Prostate gland (tissue), 2 donors: ENCODE results near the gene NECTIN4.
"Not testable (repeated sequence)": the region's sequence is repeated elsewhere in the genome, so short reads cannot be mapped to it uniquely, and the experiment has no call there.

Source experiments
- POLR2A ChIP-seq: fragments of 450-650 bp; IDR thresholded peaks from one replicate; pipeline ENCODE4 v1.6.1; 2016; ENCODE audit warnings: antibody characterized with exemption, mild to moderate bottlenecking
- POLR2AphosphoS5 ChIP-seq: sonication (generic); formaldehyde crosslinking; IDR thresholded peaks from one replicate; pipeline ENCODE4 v1.6.1; 2017; ENCODE audit warnings: antibody characterized with exemption
- TF ChIP-seq, protein P1 (sequence below), 4 experiments: fragments of 200-600 bp in 2 of 4; fragments of 450-650 bp in 2 of 4; sonication (generic) in 2 of 4; IDR thresholded peaks; 1 replicate in 3 of 4; 2 replicates in 1 of 4; pipeline ENCODE4 v1.5.1; 2016 to 2019; ENCODE audit warnings: antibody characterized with exemption in 4 of 4, mild to moderate bottlenecking in 2 of 4, moderate library complexity in 2 of 4

GRCh38 chr1:161063936-161064335 is 25.4 kb downstream of the NECTIN4 start:
- TF ChIP-seq, protein P1, sequence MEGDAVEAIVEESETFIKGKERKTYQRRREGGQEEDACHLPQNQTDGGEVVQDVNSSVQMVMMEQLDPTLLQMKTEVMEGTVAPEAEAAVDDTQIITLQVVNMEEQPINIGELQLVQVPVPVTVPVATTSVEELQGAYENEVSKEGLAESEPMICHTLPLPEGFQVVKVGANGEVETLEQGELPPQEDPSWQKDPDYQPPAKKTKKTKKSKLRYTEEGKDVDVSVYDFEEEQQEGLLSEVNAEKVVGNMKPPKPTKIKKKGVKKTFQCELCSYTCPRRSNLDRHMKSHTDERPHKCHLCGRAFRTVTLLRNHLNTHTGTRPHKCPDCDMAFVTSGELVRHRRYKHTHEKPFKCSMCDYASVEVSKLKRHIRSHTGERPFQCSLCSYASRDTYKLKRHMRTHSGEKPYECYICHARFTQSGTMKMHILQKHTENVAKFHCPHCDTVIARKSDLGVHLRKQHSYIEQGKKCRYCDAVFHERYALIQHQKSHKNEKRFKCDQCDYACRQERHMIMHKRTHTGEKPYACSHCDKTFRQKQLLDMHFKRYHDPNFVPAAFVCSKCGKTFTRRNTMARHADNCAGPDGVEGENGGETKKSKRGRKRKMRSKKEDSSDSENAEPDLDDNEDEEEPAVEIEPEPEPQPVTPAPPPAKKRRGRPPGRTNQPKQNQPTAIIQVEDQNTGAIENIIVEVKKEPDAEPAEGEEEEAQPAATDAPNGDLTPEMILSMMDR (IDR thresholded peaks at IDR 0.05) = not testable (repeated sequence)
- TF ChIP-seq POLR2A, POLR2AphosphoS5: not testable (repeated sequence)
